Measurements from ENCODE around the gene CSNK1D.

CSNK1D gene

DNA sequence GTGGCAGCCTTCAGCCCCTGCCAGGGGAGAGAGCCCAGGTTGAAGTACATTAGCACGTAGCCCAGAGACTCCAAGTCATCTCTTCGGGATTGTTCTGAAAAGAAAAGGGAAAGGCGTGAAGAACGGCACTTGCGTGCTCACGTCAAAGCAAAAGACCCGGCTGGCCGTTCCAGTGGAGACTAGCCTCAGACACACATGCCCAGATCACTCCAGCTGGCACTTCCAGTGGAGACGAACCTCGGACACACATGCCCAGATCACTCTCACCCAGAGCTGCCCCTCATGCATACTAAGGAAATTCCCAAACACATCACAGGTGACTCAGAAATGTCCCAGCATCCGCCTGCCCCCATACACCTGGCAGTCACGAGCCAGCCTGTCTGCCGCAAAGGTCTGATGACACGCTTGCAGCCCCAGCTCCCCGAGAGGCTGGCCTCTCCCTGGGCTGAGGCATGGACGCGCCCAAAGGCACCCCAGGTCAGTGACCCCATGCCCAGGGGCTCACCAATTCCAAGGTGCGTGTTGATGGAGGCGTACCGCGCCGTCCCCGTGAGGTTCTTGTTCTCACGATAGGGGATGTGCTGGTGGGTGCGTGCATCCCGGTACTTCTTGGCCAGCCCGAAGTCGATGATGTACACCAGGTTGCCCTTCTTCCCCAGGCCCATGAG is 20.9 kb downstream of the CSNK1D start:
- no peak for DNase-seq (ENCODE audit: low read depth in 3 of 3)

DNA sequence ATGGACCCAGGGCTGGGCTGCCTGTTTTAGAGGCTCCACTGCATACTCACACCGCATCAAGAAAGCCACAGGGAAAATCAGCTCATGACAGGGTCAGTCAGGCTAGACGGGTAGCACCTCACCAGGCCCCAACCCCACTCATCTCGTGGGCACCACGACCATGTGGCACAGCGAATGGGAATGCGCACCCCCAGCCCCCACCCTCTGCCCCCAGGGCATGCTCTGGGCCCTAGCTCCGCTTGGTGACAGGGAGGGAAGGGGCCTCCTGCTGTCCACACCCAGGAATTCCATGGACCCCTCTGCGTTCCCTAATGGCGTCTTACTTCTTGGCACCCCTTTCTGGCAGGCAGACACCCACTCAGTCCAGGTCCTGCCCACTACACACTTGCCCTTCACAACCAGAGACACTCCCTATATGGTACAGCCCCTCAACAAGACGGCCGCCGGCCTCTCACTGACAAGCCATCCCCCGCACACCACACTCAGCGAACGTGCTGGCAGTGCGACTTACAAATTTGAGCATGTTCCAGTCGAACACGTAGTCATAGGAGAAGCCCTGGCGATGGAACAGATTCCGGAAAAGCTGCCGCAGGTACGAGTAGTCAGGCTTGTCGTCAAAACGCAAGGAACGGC is 22.5 kb downstream of the CSNK1D start:
- no peak for DNase-seq (ENCODE audit: low read depth in 3 of 3)

- DNase-seq (ENCODE audit: low read depth in 3 of 3): no peak
These were observed 23.5 kb downstream of the CSNK1D start for GRCh38 chr17:82249896-82250581.

- no peak for DNase-seq (ENCODE audit: low read depth in 3 of 3)
These were observed 24.5 kb downstream of the CSNK1D start for GRCh38 chr17:82248815-82249674.

- no peak for DNase-seq (ENCODE audit: low read depth in 3 of 3)
These were observed 25.4 kb downstream of the CSNK1D start for GRCh38 chr17:82247856-82248671.

GRCh38 chr17:82247182-82247823 is 26.2 kb downstream of the CSNK1D start:
- no peak for DNase-seq (ENCODE audit: low read depth in 3 of 3)

DNA sequence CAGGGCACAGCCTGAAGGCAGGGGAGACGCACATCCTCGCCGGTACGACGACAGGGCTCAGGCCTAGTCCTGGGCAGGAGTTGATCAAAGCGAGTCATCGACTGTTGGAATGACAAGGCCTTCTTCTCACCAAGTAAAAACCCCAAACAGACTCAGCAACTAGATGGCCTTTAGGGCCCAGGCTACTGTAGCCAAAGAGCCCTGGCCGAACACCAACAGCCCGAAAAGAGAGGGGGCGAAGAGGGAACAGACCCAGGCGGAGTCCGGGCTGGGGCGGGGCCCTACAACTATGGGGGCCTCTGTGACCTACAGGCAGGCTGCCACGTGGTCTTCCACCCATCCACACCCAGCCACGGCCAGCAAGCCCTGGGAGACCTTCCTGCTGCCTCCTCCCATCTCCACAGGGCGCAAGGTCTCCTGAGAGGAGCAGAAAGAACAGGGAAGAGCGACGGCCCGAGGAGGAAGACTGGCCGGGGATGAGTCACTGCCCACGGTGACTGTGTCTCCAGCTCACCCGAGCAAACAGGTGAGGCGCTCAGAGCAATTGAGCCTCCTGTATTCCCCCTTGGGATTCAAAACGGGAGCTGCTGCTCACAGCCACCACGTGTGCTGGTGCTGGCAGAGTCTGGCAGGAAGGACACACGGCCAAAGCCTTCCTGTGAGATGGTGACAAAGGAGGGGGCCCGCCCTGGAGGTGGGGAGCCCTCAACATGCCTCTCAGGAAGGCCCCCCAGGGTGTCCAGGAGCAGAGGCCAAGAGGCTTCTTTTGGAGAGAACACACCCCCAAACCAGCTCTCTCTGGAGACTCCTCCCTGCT is 26.9 kb downstream of the CSNK1D start:
- DNase-seq (ENCODE audit: low read depth in 3 of 3): no peak

DNA sequence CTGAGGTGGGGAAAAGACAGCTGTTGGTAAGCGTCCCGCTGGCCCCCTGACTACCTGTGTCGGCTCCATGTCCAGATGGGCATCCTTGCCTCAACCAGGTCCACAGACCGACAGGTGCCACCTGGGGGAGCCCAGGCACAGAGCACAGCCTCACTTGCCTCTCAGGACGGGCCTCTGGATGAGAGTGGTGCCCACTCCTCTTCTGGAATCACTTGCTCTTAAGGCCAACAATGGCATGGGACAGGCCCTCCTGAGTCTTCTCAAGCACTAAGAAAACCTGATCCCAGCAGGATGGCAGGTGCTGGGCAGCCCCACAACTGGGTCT is 27.5 kb downstream of the CSNK1D start:
- no peak for DNase-seq (ENCODE audit: low read depth in 3 of 3)

GRCh38 chr17:82245134-82246039 is 28.1 kb downstream of the CSNK1D start:
- no peak for DNase-seq (ENCODE audit: low read depth in 3 of 3)

DNA sequence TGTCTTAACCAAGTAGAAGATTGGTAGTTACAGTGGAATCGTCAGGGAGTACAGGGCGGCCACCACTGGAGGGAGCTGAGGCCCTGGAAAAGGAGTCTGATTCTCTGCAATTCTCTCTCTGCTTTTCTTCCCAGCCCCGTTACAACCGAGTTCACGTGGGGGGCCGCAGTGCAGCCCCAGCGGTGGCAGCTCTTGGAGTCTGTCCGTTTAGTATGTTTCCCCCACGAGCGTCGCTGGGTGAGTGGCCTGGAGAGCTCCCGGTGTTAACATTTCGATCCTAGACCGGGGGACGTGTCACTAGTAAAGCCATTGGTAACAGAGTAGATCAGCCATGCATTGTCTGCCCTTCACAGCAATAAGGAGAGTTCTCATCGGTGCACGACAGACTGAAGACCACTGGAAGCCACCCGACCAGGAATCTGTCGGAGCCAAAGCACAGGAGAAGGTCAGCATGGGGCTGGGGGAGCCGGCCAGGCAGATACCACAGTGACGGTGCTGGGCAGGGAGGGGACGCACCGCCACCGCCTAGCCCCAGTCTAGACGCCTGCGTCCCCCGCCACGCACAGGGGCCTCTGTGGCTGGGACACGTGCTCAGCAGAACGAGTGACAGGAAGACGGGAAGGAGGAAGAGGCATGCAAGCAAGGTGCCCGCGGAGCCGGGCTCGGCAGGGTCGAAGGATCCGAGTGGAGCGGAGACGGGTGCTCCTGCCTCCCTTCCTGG is 28.9 kb downstream of the CSNK1D start:
- no peak for DNase-seq (ENCODE audit: low read depth in 3 of 3)

- DNase-seq (ENCODE audit: low read depth in 3 of 3): no peak
These were observed 29.7 kb downstream of the CSNK1D start for GRCh38 chr17:82243648-82244412.

DNA sequence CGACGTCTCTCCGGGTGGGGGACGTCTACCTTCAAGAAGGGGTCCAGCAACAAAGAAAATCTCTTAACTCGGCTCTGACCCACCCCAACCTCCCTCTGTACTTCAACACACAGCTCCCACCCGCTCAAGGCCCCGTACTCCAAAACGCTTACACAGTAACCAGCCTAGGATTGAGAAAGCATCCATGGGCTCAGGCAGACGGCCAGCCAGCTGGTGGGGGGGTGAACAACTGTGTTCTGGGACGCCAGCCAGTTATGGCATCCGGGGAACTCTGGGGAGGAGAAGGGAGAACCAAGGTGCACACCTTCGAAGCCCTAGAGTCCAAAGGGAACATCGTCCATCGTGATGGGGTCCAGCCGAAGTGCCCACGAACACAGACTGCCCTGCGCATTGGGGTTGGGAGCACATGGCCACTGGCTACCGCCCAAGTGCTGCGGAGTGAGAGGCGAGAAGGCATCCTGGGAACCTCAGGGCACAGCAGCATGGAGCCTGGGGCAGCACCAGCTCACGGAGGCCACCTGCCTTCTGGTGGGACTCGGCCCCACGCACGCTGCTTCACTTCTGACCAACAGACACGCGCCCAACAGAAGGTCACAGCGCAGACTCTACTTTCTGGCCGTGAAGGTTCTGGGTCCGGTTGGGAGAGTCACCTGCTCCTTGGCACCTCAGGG is 30.4 kb downstream of the CSNK1D start:
- no peak for DNase-seq (ENCODE audit: low read depth in 3 of 3)

- no peak for DNase-seq (ENCODE audit: low read depth in 3 of 3)
These were observed 30.9 kb downstream of the CSNK1D start for GRCh38 chr17:82242698-82242976.

- no peak for DNase-seq (ENCODE audit: low read depth in 3 of 3)
These were observed 31.4 kb downstream of the CSNK1D start for GRCh38 chr17:82241926-82242697.

GRCh38 chr17:82241183-82241925 is 32.1 kb downstream of the CSNK1D start:
- DNase-seq (ENCODE audit: low read depth in 3 of 3): peak in 2 of 3 experiments; percentile 20 to 72

Measured in stimulated activated CD4-positive, alpha-beta T cell treated with anti-CD3 and anti-CD28 coated beads, TNF-alpha, amount 100 ng/mL, for 24 hours (primary cell).